ENCODE results near the gene CBLC.

The CBLC gene

DNA sequence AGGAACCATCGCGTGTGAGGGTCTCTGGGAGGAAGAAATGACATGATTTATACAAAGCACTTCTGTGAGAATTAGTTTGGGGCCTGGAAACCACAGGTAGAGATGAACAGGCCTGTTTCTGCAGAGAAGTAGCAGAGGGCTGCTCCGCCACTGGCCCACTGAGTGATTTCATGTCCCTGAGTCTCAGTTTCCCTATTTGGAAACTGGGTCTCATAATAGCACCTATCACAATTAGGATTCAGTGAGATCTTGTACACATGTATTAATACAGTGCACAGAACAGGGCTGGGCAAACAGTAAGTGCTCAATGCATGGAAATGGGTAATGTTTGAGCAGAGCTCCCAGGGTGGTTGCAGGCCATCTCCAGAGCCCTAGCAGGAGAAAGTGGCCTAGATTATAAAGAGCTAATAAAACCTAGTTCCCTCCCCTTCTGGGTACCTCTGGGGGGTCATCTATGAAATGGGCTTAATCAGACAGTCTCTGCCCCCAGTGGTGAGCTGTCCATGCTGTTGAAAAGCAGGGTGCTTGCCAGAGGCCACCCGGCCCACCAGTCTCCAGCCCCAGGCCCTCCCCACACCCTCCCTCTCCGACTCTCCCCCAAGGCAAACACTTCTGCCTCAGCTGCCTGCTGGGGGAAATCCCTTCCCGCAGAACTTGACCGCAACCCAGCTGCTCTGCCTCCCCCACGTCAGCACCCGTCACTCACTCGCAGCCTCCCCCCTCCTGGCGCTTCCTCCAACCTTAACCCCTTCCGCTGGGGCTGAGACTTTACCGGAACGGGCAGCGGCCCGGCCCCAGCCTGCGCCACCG lies 24.7 kb upstream of the CBLC start:
- TF ChIP-seq, protein P1, sequence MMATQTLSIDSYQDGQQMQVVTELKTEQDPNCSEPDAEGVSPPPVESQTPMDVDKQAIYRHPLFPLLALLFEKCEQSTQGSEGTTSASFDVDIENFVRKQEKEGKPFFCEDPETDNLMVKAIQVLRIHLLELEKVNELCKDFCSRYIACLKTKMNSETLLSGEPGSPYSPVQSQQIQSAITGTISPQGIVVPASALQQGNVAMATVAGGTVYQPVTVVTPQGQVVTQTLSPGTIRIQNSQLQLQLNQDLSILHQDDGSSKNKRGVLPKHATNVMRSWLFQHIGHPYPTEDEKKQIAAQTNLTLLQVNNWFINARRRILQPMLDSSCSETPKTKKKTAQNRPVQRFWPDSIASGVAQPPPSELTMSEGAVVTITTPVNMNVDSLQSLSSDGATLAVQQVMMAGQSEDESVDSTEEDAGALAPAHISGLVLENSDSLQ (IDR thresholded peaks at IDR 0.05) = peak; percentile 91
- no peak for TF ChIP-seq SP1 (IDR thresholded peaks at IDR 0.05)
- peak; percentile 57 for DNase-seq (ENCODE audit: extremely low spot score)
- ChIA-PET POLR2A (interaction anchor here (1.3 kb wide), 1 partner anchor 10 kb away, joined by 5 read pairs; no protein-coding TSS in a partner anchor), CTCF (no interaction called here)

DNA sequence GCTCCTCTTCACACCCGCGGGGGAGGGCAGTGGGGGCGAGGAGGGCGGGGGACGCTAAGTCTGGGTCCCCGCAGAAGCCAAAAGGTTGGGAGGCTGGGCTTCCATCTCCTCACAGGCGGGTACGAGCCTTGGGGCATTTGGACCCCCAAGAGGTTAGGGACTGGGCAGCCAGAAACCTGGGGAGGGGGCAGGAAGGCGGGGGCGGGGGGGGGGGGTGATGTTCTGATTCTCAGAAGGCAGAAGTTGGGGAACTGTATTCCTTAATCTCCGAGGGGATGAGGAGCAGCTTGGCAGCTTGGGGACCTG lies 24.1 kb upstream of the CBLC start:
- DNase-seq (ENCODE audit: extremely low spot score) = no peak
- no peak for TF ChIP-seq NFRKB (IDR thresholded peaks at IDR 0.05)
- no peak for TF ChIP-seq BHLHE40 (IDR thresholded peaks at IDR 0.05; ENCODE audit: borderline replicate concordance)
- TF ChIP-seq TARDBP (IDR thresholded peaks at IDR 0.05) = no peak
- TF ChIP-seq L3MBTL2 (conservative IDR thresholded peaks at IDR 0.05) = no peak
- no peak for TF ChIP-seq LEF1 (IDR thresholded peaks at IDR 0.05; ENCODE audit: borderline replicate concordance)
- no peak for TF ChIP-seq ARNT (IDR thresholded peaks at IDR 0.05)
- no peak for TF ChIP-seq FOXM1 (IDR thresholded peaks at IDR 0.05; ENCODE audit: borderline replicate concordance)
- no peak for TF ChIP-seq ZNF384 (IDR thresholded peaks at IDR 0.05)
- no peak for TF ChIP-seq CTBP1 (IDR thresholded peaks at IDR 0.05; ENCODE audit: borderline replicate concordance)
- TF ChIP-seq ELF4 (IDR thresholded peaks at IDR 0.05) = no peak
- TF ChIP-seq SUZ12 (IDR thresholded peaks at IDR 0.05) = no peak
- no peak for TF ChIP-seq FOXK2 (IDR thresholded peaks at IDR 0.05)
- TF ChIP-seq, protein P1 (IDR thresholded peaks at IDR 0.05) = no peak
- TF ChIP-seq FOXA1 (IDR thresholded peaks at IDR 0.05) = no peak
- POLR2A ChIA-PET = interaction anchor here (1.3 kb wide), 1 partner anchor 9 kb away, joined by 5 read pairs; no protein-coding TSS in a partner anchor
- CTCF ChIA-PET = no interaction called here

DNA sequence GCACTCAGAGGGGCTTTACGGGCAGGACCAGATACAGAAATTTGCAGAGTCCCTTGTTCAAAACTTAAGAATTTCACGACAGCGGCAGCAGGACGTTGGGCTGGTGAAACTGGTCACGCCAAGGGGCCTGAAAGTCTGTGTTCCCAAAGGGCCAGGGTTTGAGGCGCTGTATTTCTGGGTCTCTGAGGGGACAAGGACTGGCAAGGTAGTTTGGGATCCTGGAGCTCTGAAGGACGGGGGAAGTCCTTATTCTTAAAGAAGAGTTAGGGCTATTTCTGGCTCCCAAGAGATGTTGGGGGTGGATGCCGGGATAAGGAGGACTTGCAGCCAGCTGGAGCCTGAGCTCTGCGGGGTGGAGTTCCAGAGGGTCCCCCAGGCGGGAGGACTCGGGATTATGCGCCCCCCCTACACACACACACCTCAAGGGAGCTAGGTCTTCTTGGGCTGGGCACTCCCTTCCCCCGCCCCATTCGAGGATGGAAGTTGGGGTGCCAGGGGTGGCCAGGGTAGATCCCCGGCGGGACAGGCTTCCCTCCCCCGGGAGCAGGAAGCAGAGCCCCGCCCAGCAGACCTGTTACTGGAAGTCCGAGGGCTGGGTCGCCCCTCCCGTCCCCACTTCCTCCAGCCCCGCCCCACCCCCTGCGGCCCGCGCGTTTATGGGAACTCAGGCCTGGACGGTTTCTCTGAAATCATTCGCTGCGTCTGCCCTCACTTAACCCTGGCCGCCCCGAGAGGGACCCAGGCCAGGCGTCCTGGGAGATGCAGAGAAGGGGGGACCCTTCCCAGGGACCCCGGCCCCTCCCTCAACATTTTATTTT lies 23.5 kb upstream of the CBLC start:
- ChIA-PET CTCF (no interaction called here), POLR2A (interaction anchor here (1.3 kb wide), 1 partner anchor 9 kb away, joined by 5 read pairs; no protein-coding TSS in a partner anchor)
- peak; percentile 65 for DNase-seq (ENCODE audit: extremely low spot score)
- no peak for TF ChIP-seq L3MBTL2 (conservative IDR thresholded peaks at IDR 0.05)
- TF ChIP-seq SUZ12 (IDR thresholded peaks at IDR 0.05) = no peak
- TF ChIP-seq, protein P1 (IDR thresholded peaks at IDR 0.05) = no peak
- no peak for TF ChIP-seq FOXM1 (IDR thresholded peaks at IDR 0.05; ENCODE audit: borderline replicate concordance)
- no peak for TF ChIP-seq FOXK2 (IDR thresholded peaks at IDR 0.05)
- TF ChIP-seq LEF1 (IDR thresholded peaks at IDR 0.05; ENCODE audit: borderline replicate concordance) = no peak
- no peak for TF ChIP-seq HDGF (IDR thresholded peaks at IDR 0.05; ENCODE audit: borderline replicate concordance)
- TF ChIP-seq SP1 (IDR thresholded peaks at IDR 0.05) = no peak
- TF ChIP-seq TARDBP (IDR thresholded peaks at IDR 0.05) = no peak
- no peak for TF ChIP-seq FOXA1 (IDR thresholded peaks at IDR 0.05)
- TF ChIP-seq ZNF384 (IDR thresholded peaks at IDR 0.05) = no peak
- TF ChIP-seq CTBP1 (IDR thresholded peaks at IDR 0.05; ENCODE audit: borderline replicate concordance) = no peak
- no peak for TF ChIP-seq ARNT (IDR thresholded peaks at IDR 0.05)
- TF ChIP-seq ELF4 (IDR thresholded peaks at IDR 0.05) = no peak
- no peak for TF ChIP-seq BHLHE40 (IDR thresholded peaks at IDR 0.05; ENCODE audit: borderline replicate concordance)
- TF ChIP-seq NFRKB (IDR thresholded peaks at IDR 0.05) = no peak

DNA sequence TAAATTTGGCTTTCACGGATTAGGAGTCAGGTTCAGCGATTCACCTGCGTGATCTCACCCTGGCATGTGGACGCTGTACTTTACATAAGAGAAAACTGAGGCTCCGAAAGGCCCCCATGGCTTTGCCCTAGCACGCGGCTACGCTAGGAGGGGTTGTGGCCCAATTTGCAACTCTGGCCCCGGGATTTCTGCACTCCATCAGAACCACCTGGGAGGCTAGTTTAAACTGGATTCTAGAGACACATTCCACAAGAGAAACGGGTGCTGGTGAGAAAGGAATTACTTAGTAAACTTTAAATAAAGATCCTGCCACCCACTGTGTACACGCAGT lies 23.0 kb upstream of the CBLC start:
- no peak for TF ChIP-seq FOXA1 (IDR thresholded peaks at IDR 0.05)
- TF ChIP-seq TARDBP (IDR thresholded peaks at IDR 0.05) = no peak
- no peak for TF ChIP-seq SP1 (IDR thresholded peaks at IDR 0.05)
- TF ChIP-seq L3MBTL2 (conservative IDR thresholded peaks at IDR 0.05) = no peak
- no peak for TF ChIP-seq LEF1 (IDR thresholded peaks at IDR 0.05; ENCODE audit: borderline replicate concordance)
- no peak for TF ChIP-seq CTBP1 (IDR thresholded peaks at IDR 0.05; ENCODE audit: borderline replicate concordance)
- TF ChIP-seq FOXK2 (IDR thresholded peaks at IDR 0.05) = no peak
- TF ChIP-seq SUZ12 (IDR thresholded peaks at IDR 0.05) = no peak
- no peak for TF ChIP-seq ZNF384 (IDR thresholded peaks at IDR 0.05)
- no peak for TF ChIP-seq BHLHE40 (IDR thresholded peaks at IDR 0.05; ENCODE audit: borderline replicate concordance)
- TF ChIP-seq HDGF (IDR thresholded peaks at IDR 0.05; ENCODE audit: borderline replicate concordance) = no peak
- no peak for TF ChIP-seq FOXM1 (IDR thresholded peaks at IDR 0.05; ENCODE audit: borderline replicate concordance)
- no peak for TF ChIP-seq ELF4 (IDR thresholded peaks at IDR 0.05)
- TF ChIP-seq NFRKB (IDR thresholded peaks at IDR 0.05) = no peak
- TF ChIP-seq ARNT (IDR thresholded peaks at IDR 0.05) = no peak
- TF ChIP-seq, protein P1 (IDR thresholded peaks at IDR 0.05) = no peak
- POLR2A ChIA-PET = interaction anchor here (0.8 kb wide), 2 partner anchors 11 to 95 kb away, joined by 3 read pairs; no protein-coding TSS in a partner anchor
- no peak for DNase-seq (ENCODE audit: extremely low spot score)
- CTCF ChIA-PET = no interaction called here

DNA sequence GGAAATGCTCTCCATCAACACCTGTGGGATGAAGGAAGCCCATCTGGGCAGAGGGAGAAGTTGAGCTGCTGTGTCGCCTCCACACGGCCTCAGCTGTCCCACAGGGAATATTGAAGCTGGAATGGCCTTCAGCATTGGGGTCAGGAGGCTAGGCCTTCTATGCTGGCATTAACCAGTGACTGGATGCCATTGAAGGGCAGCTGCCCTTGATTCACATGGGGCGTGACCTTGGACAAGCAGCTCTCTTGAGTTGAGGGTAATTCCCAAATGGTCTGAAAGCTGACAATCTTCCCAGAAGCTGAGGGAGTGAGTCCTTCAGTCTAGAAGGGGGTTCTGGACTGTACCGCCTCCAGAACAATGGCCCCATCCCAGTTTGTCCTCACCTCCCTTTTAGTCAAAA lies 22.5 kb upstream of the CBLC start:
- DNase-seq (ENCODE audit: extremely low spot score) = no peak
- POLR2A ChIA-PET = interaction anchor here (0.8 kb wide), 2 partner anchors 10 to 94 kb away, joined by 3 read pairs; no protein-coding TSS in a partner anchor
- CTCF ChIA-PET = interaction anchor here (0.7 kb wide), 1 partner anchor 31 kb away, joined by 3 read pairs; no protein-coding TSS in a partner anchor
- TF ChIP-seq SP1 (IDR thresholded peaks at IDR 0.05) = no peak
- TF ChIP-seq FOXA1 (IDR thresholded peaks at IDR 0.05) = no peak
- TF ChIP-seq LEF1 (IDR thresholded peaks at IDR 0.05; ENCODE audit: borderline replicate concordance) = no peak
- TF ChIP-seq HDGF (IDR thresholded peaks at IDR 0.05; ENCODE audit: borderline replicate concordance) = no peak
